Measurements from ENCODE around the gene HAGHL.

GRCh38 chr16:693364-693763 is 33.5 kb upstream of the HAGHL start:
- TF ChIP-seq CTCF (IDR thresholded peaks at IDR 0.05; ENCODE audit: low read depth, low read length, missing input control) (no peak), GABPA (IDR thresholded peaks at IDR 0.05 in 1 of 2, conservative IDR thresholded peaks at IDR 0.05 in 1 of 2) (no peak), ATF3 (IDR thresholded peaks at IDR 0.05) (no peak)

Measured in liver (tissue), 3 donors.